ENCODE data around the gene LRPPRC.

The LRPPRC gene

GRCh38 chr2:43941359-43941758 is 54.4 kb downstream of the LRPPRC start:
- no peak for TF ChIP-seq CTCF (IDR thresholded peaks at IDR 0.05; ENCODE audit: insufficient read depth, missing control alignments)
- DNase-seq (ENCODE audit: insufficient read length, low spot score) (no peak), FAIRE-seq (peak; percentile 70)

- no peak for TF ChIP-seq CTCF (IDR thresholded peaks at IDR 0.05; ENCODE audit: insufficient read depth, missing control alignments)
- DNase-seq (ENCODE audit: insufficient read length, low spot score) (no peak), FAIRE-seq (no peak)
These were observed 56.0 kb downstream of the LRPPRC start for GRCh38 chr2:43939695-43940256.

- no peak for DNase-seq (ENCODE audit: insufficient read length, low spot score)
- no peak for TF ChIP-seq CTCF (IDR thresholded peaks at IDR 0.05; ENCODE audit: insufficient read depth, missing control alignments)
- FAIRE-seq = no peak
These were observed 58.4 kb downstream of the LRPPRC start for GRCh38 chr2:43937269-43937820.

GRCh38 chr2:43934567-43934966 is 61.2 kb downstream of the LRPPRC start:
- FAIRE-seq (no peak), DNase-seq (ENCODE audit: insufficient read length, low spot score) (no peak)
- no peak for TF ChIP-seq CTCF (IDR thresholded peaks at IDR 0.05; ENCODE audit: insufficient read depth, missing control alignments)

- FAIRE-seq (no peak), DNase-seq (ENCODE audit: insufficient read length, low spot score) (no peak)
- TF ChIP-seq CTCF (IDR thresholded peaks at IDR 0.05; ENCODE audit: insufficient read depth, missing control alignments) = no peak
These were observed 64.5 kb downstream of the LRPPRC start for GRCh38 chr2:43931293-43931692.

- DNase-seq (ENCODE audit: insufficient read length, low spot score) = no peak
- no peak for FAIRE-seq
- TF ChIP-seq CTCF (IDR thresholded peaks at IDR 0.05; ENCODE audit: insufficient read depth, missing control alignments) = no peak
These were observed 68.3 kb downstream of the LRPPRC start for GRCh38 chr2:43927442-43927841.

- DNase-seq (ENCODE audit: insufficient read length, low spot score) (no peak), FAIRE-seq (no peak)
- no peak for TF ChIP-seq CTCF (IDR thresholded peaks at IDR 0.05; ENCODE audit: insufficient read depth, missing control alignments)
These were observed 70.4 kb downstream of the LRPPRC start for GRCh38 chr2:43925431-43925830.

All from D721Med (cell line).